Cardiac fibroblast (primary cell): ENCODE measurements around the gene ZBTB34.

ENCODE experiments used
- DNase-seq, 2 donors: peaks; one replicate each; pipeline versions ENCODE4 v3.0.0 to v3.0.0-alpha.2; 2010; ENCODE audit warnings: low read depth in 2 of 2
- H3K4me3 ChIP-seq, 2 donors: replicated peaks in 1 of 2; 1 replicate in 1 of 2; 2 replicates in 1 of 2; pipeline ENCODE4 v1.5.1; 2011; ENCODE audit warnings: low read depth in 2 of 2, low read length in 2 of 2, mild to moderate bottlenecking in 2 of 2, moderate library complexity in 1 of 2
- TF ChIP-seq, protein P1 (sequence below): IDR thresholded peaks from one replicate; pipeline ENCODE4 v1.5.1; 2011; ENCODE audit warnings: low read depth, mild to moderate bottlenecking, low read length, inconsistent platforms

ZBTB34 gene

DNA sequence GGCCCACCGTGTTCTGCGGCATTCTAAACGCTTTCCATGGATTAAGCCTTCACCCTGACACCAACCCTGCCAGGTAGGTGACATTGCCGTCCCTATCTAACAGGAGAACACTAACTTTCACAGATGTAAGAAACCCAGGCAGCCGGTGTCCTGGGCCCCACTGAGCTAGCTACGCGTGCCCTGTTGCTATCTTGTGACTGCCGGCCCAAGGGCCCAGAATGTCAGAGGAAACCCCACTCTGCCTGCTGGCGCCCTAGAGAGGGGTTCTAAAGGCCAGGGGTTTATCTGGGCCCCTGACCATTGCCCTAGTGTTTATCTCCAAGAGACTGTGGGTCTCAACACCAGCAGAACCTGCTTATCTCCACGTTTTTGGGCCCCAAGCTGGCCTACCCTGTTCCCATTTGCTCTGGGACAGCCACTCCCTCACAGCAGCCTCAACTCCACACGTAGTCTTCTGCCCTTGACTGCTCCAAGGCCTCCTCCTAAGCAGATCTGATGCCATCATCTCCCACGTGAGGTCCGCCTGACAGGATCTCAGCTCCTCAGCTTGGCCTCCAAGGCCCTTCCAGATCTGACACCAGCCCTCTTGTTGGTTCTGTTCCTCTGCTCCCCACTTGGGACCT lies 18.1 kb upstream of the ZBTB34 start:
- no peak for DNase-seq
- TF ChIP-seq, protein P1, sequence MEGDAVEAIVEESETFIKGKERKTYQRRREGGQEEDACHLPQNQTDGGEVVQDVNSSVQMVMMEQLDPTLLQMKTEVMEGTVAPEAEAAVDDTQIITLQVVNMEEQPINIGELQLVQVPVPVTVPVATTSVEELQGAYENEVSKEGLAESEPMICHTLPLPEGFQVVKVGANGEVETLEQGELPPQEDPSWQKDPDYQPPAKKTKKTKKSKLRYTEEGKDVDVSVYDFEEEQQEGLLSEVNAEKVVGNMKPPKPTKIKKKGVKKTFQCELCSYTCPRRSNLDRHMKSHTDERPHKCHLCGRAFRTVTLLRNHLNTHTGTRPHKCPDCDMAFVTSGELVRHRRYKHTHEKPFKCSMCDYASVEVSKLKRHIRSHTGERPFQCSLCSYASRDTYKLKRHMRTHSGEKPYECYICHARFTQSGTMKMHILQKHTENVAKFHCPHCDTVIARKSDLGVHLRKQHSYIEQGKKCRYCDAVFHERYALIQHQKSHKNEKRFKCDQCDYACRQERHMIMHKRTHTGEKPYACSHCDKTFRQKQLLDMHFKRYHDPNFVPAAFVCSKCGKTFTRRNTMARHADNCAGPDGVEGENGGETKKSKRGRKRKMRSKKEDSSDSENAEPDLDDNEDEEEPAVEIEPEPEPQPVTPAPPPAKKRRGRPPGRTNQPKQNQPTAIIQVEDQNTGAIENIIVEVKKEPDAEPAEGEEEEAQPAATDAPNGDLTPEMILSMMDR, result no peak
- H3K4me3 ChIP-seq, result no peak overlapping the region

DNA sequence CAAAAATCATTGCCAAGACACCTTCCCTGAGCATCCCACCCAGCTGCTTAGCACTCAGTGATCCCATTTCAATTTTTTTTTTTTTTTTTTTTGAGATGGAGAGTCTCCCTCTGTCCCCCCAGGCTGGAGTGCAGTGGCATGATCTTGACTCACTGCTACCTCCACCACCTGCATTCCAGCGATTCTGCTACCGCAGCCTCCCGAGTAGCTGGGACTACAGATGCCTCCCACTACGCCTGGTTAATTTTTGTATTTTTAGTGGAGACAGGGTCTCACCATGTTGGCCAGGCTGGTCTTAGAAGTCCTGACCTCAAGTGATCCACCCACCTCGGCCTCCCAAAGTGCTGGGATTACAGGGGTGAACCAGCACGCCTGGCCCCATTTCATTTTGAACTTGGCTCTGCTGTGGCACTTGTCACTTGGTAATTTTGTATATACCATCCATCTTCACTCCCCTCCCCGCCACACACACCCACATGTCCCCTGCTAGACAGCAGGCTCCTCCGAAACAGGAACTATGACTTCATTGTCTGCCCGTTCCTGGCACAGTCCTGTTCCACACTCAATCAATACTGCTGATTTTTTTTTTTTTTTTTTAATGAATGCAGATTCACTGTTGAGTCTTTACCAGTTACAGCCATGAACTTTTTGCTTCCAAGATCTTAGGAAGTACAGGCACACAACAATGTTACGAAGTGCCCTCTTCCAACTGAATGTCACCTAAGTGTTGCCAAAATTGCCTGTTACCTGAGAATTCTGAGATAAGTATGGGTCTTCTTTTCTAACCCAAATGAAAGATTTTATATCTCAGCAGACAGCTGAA lies 17.3 kb upstream of the ZBTB34 start:
- TF ChIP-seq, protein P1, result no peak
- DNase-seq, result no peak
- no peak overlapping the region for H3K4me3 ChIP-seq

DNA sequence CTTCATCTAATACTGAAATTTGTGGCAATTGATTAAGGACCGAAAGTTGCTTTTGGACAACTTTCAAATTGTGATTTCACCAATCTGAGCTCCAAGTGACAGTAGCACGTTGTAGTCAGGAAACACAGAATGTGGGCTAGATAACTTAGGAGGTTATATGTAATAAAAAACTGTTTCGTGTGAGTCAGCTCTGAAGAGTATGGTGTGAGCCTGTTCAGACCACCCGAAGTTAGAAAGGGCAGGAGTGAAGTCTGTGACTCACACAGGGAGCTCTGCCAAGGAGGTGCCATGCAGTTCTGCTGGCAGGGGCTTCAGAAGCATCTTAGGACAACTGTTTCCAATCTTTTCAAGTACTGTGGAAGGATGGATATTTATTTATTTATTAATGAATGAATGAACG lies 16.4 kb upstream of the ZBTB34 start:
- TF ChIP-seq, protein P1, result no peak
- H3K4me3 ChIP-seq, result no peak overlapping the region
- peak; percentile 52 to 65 for DNase-seq

DNA sequence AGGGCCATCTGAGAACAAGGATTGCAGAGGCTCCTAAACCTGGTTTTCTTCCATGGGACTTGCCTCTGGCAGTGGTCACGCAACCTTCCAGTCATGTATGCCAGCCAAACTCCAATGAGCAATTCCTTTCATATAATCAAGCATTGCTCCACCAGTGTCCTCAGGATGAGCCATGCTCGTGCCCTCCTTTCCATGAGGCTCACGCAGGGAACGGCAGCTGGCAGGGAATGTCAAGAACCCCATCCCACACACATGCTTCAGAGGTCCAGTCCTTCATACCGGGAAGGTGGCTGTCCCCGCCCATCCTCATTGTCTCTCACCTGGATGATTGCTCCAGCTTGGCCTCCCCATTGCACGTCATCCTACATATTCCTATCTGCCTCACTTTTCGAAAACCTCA lies 13.4 kb upstream of the ZBTB34 start:
- TF ChIP-seq, protein P1, result no peak

DNA sequence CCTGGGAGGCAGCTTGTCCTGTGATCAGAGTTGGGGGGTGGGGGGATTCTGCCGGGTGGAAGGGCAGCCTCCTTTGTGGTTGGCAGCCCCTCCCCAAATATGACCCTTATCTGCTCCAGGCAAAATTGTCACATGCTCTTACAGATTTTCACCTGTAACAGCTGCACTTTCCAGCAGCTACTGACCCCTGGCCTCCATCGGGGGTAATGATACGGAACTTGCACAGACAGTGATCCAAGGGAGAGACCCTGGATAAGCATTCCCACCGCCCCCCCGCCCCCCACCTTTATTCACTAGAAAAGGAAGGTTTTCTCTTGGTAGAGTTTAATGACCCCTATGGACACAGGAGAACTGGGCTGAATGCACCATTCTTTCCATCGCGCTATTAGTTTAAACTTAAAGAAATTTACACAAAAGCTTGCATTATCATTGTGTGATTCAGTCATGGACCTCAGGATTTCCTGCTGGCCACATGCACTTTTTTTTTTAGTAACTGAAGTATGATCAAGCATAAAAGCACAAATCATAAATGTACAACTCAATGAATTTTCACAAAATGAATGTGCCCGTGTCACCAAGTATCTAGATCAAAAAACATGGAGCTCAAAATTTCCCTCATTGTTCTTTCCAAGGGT lies 10.7 kb upstream of the ZBTB34 start:
- H3K4me3 ChIP-seq, result no peak overlapping the region
- no peak for DNase-seq

More for the DNA sequence above, 13.4 kb upstream of the ZBTB34 start:
- H3K4me3 ChIP-seq, result no peak overlapping the region
- no peak for DNase-seq

DNA sequence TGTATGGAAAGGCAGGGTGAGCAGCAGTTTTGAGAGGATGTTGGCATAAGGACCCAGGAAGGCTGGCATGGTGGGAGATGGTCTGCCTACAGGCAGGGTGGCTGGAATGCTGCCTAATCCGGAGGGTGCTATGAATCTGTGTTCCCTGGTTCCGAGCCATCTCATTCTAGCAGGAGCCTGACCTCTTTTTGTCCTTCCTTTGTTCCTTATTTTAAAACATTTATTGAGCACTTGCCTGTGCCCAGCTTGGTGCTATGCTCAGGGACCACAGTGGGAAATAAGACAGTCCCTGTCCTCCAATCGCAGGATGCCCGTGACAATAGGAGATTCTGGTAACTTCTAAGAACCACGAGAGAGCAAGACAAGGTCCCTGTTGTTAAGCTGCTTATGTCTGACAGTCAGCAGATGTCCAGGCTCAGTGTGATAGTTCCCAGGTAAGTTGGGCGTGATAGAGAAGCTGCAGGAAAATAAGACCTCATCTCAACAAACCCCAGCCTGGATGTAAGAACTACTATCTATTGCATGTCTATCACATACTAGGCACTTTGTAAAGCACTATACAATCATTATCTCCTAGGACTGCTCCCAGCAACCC lies 9.1 kb upstream of the ZBTB34 start:
- no peak for DNase-seq
- TF ChIP-seq, protein P1, result no peak
- H3K4me3 ChIP-seq, result no peak overlapping the region

More for the DNA sequence above, 10.7 kb upstream of the ZBTB34 start:
- TF ChIP-seq, protein P1, result no peak
